T-helper 2 cell (primary cell): ENCODE data around the gene LXN.
"Not testable (repeated sequence)": the region's sequence is repeated elsewhere in the genome, so short reads cannot be mapped to it uniquely, and the experiment has no call there.

Source experiments
- DNase-seq, 5 experiments: peaks; one replicate each; pipeline versions ENCODE4 v3.0.0 to v3.0.0-alpha.2; 2012 to 2022
- total RNA-seq, 2 donors: gene quantifications; one replicate each; lab custom pipeline; 2026; lab: John Stamatoyannopoulos, UW

Gene LXN, protein sequence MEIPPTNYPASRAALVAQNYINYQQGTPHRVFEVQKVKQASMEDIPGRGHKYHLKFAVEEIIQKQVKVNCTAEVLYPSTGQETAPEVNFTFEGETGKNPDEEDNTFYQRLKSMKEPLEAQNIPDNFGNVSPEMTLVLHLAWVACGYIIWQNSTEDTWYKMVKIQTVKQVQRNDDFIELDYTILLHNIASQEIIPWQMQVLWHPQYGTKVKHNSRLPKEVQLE
- total RNA-seq = 2.2 to 5.5 reads per million in 2 donors

DNA sequence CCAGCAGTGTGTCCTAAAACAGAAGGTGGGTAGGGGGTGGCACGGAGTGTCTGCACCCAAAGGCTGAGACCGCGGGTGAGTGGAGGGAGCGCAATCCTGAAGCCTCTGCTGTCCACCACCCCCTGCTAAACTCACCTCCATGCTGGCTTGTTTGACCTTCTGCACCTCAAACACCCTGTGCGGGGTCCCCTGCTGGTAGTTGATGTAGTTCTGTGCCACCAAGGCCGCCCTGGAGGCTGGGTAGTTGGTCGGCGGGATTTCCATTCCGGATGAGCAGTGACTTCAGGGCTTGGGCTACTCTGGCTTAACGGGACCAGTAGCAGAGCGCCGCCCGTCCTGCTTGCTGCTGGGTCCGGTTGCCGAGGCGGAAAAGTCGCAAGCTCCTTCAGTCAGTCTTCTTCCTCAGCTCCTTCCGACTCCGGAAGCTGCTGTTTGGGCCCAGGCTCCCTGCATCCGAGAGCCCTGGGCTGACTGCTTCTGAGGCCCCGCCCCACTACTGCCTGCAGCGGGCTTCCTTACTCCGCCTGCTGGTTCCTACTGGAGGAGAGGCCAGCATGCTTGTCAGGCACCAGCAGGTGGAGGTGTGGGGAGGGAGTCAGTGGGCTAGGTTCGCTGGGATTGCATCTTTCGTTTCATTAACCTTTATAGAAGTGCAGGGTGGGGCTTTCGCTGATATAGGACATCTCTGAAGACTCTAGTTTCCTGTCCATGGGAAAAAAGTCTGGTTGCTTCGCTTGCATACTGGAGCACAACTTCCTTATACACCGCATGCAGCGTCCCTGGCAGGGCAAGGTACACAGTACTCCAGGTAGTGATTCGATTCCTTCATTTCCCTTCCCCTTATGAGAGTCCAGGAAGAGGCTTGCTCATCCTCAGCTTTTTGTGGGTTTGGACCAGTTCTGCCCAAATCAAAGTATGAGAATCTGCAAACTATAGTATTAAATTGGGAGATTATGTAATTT is at the start of gene LXN:
LXN (minus strand) TSS at position 434 of the 962 bp plus-strand sequence; CDS start at position 264, 170 bp downstream.
- DNase-seq = peak; percentile 52 to 88 (median 70)

DNA sequence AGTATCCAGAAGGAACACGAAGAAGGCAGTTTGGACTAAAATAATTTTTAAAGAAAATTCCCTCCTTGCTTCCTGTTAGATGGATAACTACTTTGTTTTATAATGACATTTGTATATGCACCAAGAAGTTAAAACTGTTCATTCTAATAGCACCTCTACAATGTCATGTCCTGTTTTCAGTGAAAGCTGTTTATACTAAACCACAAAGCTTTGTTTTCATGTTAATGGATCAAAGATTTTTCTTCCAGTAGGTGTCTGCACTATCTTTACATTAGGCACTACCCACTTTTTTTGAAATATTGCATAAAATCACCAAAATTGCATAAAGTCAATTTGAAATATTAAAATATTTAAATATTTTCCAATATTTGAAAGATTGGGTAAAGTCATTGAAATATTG is 49.7 kb upstream of the LXN start:
- no peak for DNase-seq

DNA sequence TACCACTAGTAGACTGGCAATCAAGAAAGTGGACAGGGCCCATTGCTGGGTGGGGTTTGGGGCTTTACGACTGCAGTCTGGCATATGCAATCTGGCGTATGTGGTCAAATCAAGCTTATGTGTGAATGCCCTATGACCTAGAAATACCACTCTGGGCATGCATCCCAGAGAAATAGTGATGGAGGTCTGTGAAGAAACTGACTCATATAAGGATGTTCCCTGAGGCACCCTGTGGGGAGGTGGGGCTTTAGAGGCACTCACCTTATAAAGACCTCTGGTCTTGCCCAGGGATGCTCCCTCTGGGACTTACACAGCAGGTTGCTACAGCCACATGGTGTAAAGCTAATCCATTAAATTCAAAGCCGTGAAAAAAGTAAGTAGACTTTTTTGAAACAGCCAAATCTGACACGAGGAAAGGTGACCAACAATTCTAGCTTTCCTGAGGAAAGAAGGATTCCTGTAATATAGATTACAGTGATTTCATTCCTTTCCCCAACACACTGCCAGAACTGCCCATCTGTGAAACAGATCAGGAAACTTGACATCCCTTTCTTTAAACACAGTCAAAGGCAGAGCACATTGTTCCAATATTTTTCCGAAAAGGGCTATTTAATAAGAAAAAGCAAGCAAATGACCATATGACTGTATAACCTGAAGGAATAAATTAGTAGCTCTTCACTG is 46.2 kb upstream of the LXN start:
- DNase-seq = no peak

DNA sequence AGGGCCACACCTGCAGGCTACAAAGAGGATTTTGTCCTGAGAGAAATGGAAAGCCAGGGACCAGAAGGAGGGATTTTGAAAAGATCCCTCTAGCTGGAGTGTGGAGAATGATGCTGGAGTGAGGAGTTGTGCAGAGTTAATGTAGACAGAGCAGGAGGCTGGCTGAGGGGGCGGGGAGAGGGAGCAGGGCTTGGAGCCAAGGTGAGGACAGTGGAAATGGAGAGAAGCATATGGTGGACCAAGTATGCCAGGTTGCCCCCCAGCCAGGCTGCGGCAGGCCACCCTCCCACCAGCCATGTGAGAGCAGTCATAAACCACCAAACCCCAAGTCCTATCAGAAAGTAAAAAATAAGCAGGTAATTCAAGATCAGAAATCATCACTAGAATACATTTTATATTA is 45.1 kb upstream of the LXN start:
- no peak for DNase-seq

DNA sequence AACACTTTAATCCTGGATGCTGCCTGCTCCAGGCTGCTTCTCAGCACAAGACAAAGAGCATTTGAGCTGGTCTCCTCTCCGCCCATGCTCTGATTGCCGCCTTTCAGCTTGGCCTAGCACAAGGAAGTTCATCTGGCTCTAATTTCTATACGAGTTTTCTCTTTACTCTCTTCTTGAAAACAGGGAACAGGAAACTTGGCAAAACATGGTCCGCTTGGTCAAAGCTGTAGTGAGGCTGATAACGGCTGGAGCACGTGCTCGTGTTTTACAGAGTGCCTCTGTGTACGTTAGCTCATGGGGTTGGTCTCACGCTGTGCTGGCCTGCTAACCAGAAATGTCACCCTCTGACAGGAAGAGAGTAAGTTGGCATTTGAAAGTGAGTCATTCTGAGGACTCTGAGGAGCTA is 40.6 kb upstream of the LXN start:
- no peak for DNase-seq

DNA sequence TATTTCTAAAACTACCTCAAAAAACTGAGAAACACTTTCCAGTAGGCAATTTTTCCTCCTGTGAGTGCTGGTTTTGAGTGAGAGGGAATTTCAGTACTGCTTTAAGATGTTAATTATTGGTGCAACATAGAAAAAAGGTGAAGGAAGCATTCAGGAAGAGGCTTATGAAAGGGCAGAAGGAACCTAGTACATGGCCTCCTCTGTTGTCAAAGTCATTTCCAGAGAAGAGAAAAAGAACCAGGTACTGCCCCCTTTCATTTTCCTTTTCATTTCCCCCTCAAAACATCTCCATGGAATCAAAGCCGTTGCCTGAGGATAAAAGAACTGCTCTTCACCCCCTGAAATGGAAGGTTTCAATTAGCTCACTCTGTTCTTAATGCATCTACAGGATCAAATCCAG is 40.0 kb upstream of the LXN start:
- no peak for DNase-seq

DNA sequence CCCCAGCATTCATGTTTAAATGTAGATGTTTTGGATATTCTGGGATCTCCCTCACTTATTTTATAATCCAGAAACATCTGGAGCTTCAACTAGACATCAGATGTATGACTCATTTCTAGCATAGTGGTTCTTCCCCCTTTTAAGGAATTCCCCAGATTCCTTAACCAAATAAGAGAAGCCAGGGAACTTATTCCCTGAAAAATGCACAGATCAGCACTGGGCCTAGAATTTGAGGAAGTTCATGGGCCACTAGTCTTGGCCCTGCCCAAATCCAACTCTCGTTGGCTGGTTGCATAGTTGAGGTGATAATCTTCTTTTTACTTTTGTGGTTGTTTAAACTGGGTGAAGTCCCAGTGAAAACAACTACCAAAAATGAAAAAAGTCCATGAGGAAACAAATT is 39.4 kb upstream of the LXN start:
- no peak for DNase-seq

DNA sequence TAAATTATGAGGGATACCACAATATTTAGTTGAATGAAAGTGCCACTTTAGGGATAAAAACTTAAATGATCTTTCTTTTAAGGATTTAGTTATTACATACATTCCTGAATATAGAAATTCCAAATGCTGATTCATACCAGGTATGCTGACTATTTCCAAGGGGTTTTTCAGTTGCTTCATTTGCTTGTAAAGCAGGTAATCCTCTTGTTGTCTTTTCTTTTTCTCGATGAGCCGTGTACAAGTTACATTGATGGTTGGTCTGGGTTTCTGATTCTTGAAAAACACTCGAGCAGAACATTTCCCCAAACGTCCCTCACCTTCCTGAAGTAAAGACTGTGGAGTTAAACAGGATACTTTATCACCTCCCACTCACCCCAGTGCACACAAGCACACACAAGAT is 38.2 kb upstream of the LXN start:
- no peak for DNase-seq

DNA sequence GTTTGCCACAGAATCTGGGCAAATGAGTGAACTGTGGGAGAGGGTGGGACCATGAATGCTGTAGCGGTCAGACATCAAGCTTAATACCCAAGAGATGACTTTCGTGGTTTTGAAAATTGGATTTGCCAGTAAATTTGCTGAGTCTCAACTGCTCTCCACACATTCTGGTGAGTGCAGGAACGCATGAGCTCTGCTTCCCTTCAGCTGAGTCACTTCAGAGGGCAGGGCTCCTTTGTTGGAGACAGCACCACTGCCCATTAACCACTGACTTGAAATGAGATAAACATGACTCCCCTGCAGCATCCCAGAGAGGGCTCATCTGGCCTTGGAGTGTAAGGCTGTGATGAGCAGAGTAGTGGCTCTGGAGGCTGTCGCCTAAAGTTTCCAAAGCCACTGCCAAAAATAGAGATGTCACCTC is 37.2 kb upstream of the LXN start:
- DNase-seq = no peak

DNA sequence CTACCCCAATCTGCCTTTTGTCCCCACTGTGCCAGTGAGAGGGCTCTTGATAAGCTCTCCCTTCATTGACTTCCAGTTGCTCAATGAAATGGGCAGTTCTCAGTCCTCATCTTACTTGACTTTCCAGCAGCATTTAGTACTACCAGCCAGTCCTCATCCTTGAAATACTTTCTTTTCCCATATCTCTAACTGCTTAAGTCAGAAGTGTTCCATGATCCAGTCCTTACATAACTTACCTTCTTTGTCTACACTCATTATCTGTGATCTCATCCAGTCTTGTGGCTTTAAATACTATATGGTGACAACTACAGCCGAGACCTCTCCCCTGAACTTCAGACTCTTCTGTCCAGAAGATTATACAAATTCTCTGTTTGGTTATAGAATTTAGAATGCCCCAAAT is 31.1 kb upstream of the LXN start:
- DNase-seq = no peak

DNA sequence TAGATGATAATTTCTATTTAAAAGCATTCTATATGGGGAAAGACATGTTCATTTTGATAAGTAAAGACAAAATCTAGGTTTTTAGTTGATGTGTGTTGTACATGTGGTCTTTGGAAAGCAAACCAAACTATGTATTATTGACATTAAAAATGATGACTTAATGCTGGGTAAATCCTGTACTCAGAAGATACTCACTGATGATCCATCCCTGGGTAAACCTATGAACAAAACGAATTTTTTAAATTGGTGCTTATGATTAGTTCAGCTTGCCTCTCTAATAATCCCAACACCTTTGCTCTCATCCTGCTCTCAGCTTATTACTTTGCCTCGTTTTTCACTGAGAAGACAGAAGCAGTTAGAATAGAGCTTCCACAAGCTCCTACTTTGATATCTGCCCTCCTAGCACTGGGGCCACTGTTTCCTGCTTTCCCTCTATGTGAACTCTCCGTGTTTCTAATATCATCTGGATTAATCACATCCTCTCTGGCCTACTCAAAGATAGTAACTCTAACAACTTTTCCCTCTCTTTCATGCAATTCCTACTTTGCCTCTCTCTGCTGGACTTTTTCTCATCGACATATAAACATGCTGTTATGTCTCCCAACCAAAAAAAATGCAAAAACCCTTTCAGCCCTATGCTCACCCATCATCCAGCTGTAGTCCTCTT is 30.5 kb upstream of the LXN start:
- no peak for DNase-seq

DNA sequence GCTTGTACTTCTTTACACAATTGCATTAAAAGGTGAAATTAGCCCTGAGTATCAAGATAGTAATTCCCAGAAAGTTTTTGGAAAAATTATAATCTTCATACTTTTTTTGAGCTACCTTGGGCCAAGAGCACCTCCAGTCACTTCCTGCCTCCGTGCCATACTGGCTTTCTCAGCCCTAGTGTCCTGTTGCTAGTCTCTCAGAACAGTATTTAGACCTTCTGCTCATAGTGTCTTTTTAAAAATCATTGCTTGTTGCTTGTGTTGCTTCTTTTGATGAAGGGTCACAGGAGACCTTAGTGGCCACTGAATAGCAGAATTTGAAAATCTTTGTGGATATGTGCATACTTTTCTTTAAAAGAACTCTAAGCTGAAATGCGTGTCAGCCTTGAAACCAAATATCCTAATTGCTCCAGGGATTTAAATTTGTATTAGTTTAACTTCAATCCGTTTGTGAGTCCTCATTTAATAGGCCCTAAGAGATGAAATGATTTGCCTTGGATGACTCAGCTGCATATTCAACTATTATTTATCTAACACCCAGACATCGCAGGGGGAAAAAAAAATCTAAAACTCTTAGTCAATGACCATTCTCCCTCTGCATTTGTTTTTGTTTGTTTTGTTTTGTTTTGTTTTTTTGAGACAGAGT is 29.1 kb upstream of the LXN start:
- DNase-seq = no peak

DNA sequence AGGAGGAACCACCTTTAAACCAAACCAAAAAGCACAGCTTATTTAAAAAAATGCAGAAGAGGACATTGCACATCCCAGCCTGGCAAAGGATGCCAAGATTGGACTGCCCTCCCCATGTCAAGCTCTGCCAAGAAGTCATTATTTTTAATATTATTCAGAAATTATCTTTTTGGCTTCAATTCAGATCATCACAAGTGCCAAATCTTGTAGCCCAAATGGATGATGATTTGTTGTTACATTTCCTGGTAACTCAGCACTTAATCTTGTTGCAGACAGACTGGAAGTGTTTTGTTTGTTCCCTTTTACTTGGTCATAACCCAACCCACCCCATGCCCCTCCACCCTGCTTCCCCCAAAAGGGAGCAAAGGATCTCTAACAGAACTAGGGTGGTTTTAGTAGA is 28.1 kb upstream of the LXN start:
- no peak for DNase-seq

DNA sequence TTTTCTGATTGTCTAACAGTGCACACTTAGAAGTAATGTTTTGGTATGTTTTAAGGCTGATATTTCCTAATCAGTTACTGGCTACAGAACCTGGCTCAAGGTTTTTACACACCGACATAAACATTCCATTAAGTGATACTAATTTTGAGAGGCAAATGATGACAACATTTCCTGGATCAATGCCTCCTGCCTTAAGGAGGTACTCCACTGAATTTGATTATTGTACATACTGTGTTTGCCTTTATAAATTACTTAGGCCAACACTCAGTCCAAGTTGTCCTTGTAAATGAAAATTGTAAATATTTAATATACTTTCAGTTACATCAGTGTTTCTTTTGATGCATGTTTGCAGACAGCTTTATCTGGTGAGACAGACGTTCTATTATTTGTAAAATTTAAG is 24.2 kb upstream of the LXN start:
- DNase-seq = no peak

DNA sequence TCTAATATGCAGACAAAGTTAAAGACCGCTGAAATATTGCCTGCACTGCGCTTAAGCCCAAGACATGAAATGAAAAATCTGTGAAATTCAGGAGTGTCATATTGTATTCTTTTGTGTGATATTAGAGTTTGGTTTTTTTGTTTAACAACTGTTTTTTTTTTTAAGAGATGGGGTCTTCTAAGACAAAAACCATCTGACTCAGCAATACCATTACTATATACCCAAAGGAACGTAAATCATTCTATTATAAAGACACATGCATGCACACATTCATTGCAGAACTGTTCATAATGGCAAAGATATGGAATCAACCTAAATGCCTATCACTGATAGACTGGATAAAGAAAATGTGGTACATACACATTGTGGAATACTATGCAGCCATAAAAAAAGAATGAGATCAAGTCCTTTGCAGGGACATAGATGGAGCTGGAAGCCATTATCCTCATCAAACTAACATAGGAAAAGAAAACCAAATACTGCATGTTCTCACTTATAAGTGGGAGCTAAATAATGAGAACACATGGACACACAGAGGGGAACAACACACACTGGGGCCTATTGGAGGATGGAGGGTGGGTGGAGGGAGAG is 21.5 kb upstream of the LXN start:
- not testable (repeated sequence) for DNase-seq

DNA sequence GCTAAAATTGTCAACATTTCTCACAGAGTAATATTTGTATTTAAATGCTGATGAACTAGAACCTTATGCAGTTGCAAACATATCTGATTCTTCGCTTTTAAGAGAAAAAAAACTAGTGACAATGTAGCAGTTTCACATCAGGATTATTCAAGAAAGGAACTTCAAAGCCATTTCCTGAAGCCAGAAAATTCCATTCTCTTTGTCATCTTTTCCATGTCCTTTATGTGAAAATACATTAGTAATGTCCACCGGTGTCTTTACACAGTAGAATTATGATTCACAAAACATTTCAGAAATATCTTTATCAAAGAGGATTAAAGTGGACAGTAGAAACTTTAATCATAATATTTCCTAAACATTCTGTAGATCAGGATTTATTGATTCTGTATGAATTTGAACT is 12.7 kb upstream of the LXN start:
- no peak for DNase-seq

DNA sequence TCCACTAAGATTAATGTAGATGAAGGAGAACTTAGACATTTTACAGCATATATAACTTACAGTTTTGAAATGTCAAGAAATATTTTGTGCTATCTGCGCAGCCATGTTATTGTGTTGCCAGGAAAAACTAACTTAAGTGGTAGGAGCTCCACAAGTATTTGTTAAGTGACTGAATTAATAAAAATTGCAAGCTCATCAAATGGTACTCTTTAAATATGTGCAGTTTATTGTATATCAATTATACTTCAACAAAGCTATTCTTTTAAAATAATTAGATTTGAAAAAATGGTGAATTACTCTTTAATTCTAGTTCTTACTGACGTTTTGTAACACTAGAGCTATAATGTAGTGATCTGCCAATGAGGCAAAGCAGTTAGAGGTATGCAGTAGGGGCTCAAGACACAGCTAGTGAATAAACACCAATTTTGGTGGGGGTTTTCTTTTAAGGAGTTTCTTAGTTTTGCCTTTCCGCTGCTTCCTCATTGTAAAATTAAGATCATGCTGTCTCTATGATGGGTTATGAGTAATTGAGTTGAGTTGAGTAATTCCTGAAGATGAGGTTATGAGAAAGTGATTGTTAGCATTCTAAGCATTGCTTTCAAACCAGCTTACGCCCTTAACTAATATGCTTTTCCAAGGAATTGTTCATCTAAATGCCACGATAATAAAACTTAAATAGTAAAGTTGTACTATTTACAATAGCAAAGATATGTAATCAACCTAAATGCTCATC is 10.9 kb upstream of the LXN start:
- peak in 1 of 5 experiments; percentile 12 for DNase-seq

DNA sequence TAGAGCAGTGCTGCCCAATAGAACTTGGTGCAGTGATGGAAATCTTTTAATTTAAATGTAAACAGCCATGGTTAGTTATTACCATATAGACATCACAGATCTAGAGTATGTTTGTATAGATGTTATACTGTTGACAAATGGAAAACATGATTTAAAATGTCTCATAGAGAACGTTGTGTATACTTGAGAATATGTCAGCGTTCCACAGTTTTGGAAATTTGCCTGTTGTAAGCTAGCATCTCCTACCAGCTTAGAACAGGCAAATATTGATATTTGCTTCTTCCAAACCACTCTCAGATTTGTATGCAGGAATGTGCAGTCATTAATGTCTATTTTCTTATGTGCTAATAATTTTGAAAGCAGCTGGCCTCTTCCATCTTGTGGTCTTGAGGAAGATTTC is 8.4 kb upstream of the LXN start:
- no peak for DNase-seq

DNA sequence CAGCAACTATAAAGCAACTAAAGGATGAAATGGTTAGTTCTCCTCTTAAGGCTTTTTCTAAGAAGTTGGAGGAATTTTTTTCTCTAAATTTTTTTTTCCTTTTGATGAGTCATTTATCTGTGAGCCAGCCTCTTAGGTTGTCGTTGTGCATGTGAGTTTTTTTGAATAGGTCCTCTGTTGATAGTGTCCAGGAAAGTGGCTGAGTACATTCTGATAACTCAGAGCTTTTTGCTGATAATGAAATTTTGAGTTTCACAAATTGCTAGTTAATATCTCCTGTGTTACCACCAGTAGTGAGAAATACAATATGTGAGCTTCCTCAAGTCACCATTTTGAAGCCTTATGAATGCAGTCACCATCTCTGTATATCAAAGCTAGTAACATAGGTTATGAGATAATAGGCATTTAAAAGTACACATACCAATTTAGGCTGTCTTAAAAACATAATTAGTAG is 7.1 kb upstream of the LXN start:
- DNase-seq = no peak

DNA sequence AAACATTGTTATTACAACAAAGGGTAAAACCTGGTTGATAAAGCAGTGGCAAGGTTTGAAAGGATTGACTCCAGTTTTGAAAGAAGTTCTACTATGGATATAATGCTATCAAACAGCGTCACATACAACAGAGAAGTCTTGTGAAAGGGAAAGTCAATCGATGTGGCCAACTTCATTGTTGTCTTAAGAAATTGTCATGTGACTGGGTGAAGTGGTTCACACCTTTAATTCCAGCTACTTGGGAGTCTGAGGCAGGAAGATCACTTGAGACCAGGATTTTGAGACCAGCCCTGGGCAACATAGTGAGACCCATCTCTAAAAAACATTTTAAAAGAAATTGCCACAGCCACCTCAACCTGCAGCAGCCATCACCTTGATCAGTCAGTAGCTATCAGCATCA is 6.2 kb upstream of the LXN start:
- no peak for DNase-seq

DNA sequence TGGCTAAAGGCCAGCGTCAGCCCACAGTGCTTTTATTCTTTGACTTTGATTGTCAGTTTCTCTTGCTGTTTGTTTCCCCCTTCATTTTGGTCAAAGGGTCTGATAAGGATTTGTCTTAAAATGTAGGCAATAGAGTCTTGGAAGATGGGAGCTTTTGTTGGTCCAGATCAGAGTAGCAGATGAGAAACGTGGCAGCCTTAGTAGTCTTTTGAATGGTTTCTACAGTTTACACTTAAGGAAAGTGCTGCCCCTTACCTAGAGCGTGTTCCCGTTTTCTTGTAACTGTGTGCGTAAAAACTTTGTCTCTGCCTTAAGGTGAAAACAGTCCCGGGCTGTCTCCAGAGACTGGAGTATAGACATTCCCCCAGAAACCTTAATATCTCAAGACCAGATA is 630 bp downstream of the LXN start:
- DNase-seq = no peak
